ENCODE results near the gene CACTIN. TPM values are rescaled to one million over a fixed set of nuclear protein-coding genes. Genes with fewer than 3 reads are reported as not detected.
"Not testable (repeated sequence)": the region's sequence is repeated elsewhere in the genome, so short reads cannot be mapped to it uniquely, and the experiment has no call there.

CACTIN gene
- total and polyA plus RNA-seq, 7 experiments from 2014 or later = 9.5 to 46.7 (median 35.9) TPM

- Histone ChIP-seq H3K9me3 (ENCODE audit: control insufficient read depth in 2 of 3, low read length in 3 of 3) (no peaks in the 10 kb centered on the region), H3K4me3 (ENCODE audit: low read length) (no peak overlapping the region), H3K27me3 (ENCODE audit: control insufficient read depth in 2 of 2, insufficient read depth in 2 of 2, low read length in 2 of 2) (no peaks in the 10 kb centered on the region), H3K36me3 (ENCODE audit: control insufficient read depth in 2 of 3, insufficient read depth in 3 of 3, low read length in 3 of 3) (peaks cover 0 to 64% (median 3%) of the 10 kb centered on the region in 3 experiments), H3K27ac (ENCODE audit: low read depth, low read length) (no peak overlapping the region), H3K4me1 (ENCODE audit: control insufficient read depth in 2 of 2, insufficient read depth in 2 of 2, low read length in 2 of 2) (no peaks in the 10 kb centered on the region)
- no peaks in the 10 kb centered on the region for H3K27me3 Mint-ChIP-seq
- H3K4me3 Mint-ChIP-seq = no peak overlapping the region
- DNase-seq = no peak
- no peak for ATAC-seq
- CTCF ChIA-PET = interaction anchor here (1.0 kb wide), 1 partner anchor 8 kb away, joined by 3 read pairs; no protein-coding TSS in a partner anchor
- intact Hi-C loops (cut with micrococcal nuclease) = no loop called here
- H3K36me3 Mint-ChIP-seq = peaks cover 4 to 12% (median 5%) of the 10 kb centered on the region in 5 donors
- no peak overlapping the region for H3K27ac Mint-ChIP-seq
- POLR2A ChIA-PET = interaction anchor here (1.1 kb wide), 1 partner anchor 9 kb away, joined by 3 read pairs; no protein-coding TSS in a partner anchor
- H3K4me1 Mint-ChIP-seq = no peaks in the 10 kb centered on the region
- no peaks in the 10 kb centered on the region for H3K9me3 Mint-ChIP-seq
Measured at GRCh38 chr19:3652422-3652821, 25.8 kb upstream of the CACTIN start.

- Mint-ChIP-seq H3K36me3 (peaks cover 0 to 6% (median 0%) of the 10 kb centered on the region in 5 donors), H3K4me3 (no peak overlapping the region), H3K27ac (no peak overlapping the region), H3K4me1 (peaks cover 0 to under 1% (median 0%) of the 10 kb centered on the region in 7 donors), H3K27me3 (no peaks in the 10 kb centered on the region), H3K9me3 (no peaks in the 10 kb centered on the region)
- intact Hi-C loops (cut with micrococcal nuclease) = no loop called here
- Histone ChIP-seq H3K9me3 (ENCODE audit: control insufficient read depth in 2 of 3, low read length in 3 of 3) (no peaks in the 10 kb centered on the region), H3K27ac (ENCODE audit: low read depth, low read length) (no peak overlapping the region), H3K36me3 (ENCODE audit: control insufficient read depth in 2 of 3, insufficient read depth in 3 of 3, low read length in 3 of 3) (peaks cover 0 to 63% (median 3%) of the 10 kb centered on the region in 3 experiments), H3K4me1 (ENCODE audit: control insufficient read depth in 2 of 2, insufficient read depth in 2 of 2, low read length in 2 of 2) (no peaks in the 10 kb centered on the region), H3K27me3 (ENCODE audit: control insufficient read depth in 2 of 2, insufficient read depth in 2 of 2, low read length in 2 of 2) (no peaks in the 10 kb centered on the region), H3K4me3 (ENCODE audit: low read length) (no peak overlapping the region)
- POLR2A ChIA-PET = no interaction called here
- no peak for ATAC-seq
- CTCF ChIA-PET = no interaction called here
- no peak for DNase-seq
Measured at GRCh38 chr19:3651684-3652083, 25.1 kb upstream of the CACTIN start.

GRCh38 chr19:3649888-3650287, 23.3 kb upstream of the CACTIN start:
- ChIA-PET POLR2A (no interaction called here), CTCF (no interaction called here)
- Histone ChIP-seq H3K27me3 (ENCODE audit: control insufficient read depth in 2 of 2, insufficient read depth in 2 of 2, low read length in 2 of 2) (no peaks in the 10 kb centered on the region), H3K4me3 (ENCODE audit: low read length) (no peak overlapping the region), H3K9me3 (ENCODE audit: control insufficient read depth in 2 of 3, low read length in 3 of 3) (no peaks in the 10 kb centered on the region), H3K4me1 (ENCODE audit: control insufficient read depth in 2 of 2, insufficient read depth in 2 of 2, low read length in 2 of 2) (no peaks in the 10 kb centered on the region), H3K27ac (ENCODE audit: low read depth, low read length) (no peak overlapping the region), H3K36me3 (ENCODE audit: control insufficient read depth in 2 of 3, insufficient read depth in 3 of 3, low read length in 3 of 3) (peaks cover 0 to 67% (median 3%) of the 10 kb centered on the region in 3 experiments)
- ATAC-seq (no peak), DNase-seq (no peak)
- H3K4me1 Mint-ChIP-seq = peaks cover 0 to 2% (median 0%) of the 10 kb centered on the region in 7 donors
- H3K4me3 Mint-ChIP-seq = no peak overlapping the region
- peaks cover 0 to 6% (median 0%) of the 10 kb centered on the region in 5 donors for H3K36me3 Mint-ChIP-seq
- H3K27ac Mint-ChIP-seq = no peak overlapping the region
- intact Hi-C loops (cut with micrococcal nuclease) = no loop called here
- no peaks in the 10 kb centered on the region for H3K9me3 Mint-ChIP-seq
- H3K27me3 Mint-ChIP-seq = no peaks in the 10 kb centered on the region

- POLR2A ChIA-PET = no interaction called here
- ATAC-seq (no peak), DNase-seq (no peak)
- Histone ChIP-seq H3K27ac (ENCODE audit: low read depth, low read length) (no peak overlapping the region), H3K9me3 (ENCODE audit: control insufficient read depth in 2 of 3, low read length in 3 of 3) (no peaks in the 10 kb centered on the region), H3K4me3 (ENCODE audit: low read length) (no peak overlapping the region), H3K27me3 (ENCODE audit: control insufficient read depth in 2 of 2, insufficient read depth in 2 of 2, low read length in 2 of 2) (no peaks in the 10 kb centered on the region), H3K36me3 (ENCODE audit: control insufficient read depth in 2 of 3, insufficient read depth in 3 of 3, low read length in 3 of 3) (peaks cover 0 to 73% (median 0%) of the 10 kb centered on the region in 3 experiments), H3K4me1 (ENCODE audit: control insufficient read depth in 2 of 2, insufficient read depth in 2 of 2, low read length in 2 of 2) (no peaks in the 10 kb centered on the region)
- intact Hi-C loops (cut with micrococcal nuclease) = no loop called here
- Mint-ChIP-seq H3K27ac (no peak overlapping the region), H3K9me3 (no peaks in the 10 kb centered on the region), H3K36me3 (peaks cover 0 to 6% (median 0%) of the 10 kb centered on the region in 5 donors), H3K27me3 (no peaks in the 10 kb centered on the region), H3K4me3 (no peak overlapping the region), H3K4me1 (peaks cover 0 to 2% (median 0%) of the 10 kb centered on the region in 7 donors)
- CTCF ChIA-PET = interaction anchor here (0.7 kb wide), 1 partner anchor 92 kb away, joined by 4 read pairs; no protein-coding TSS in a partner anchor
Measured at GRCh38 chr19:3648037-3648905, 21.7 kb upstream of the CACTIN start.

- H3K9me3 ChIP-seq (ENCODE audit: control insufficient read depth in 2 of 3, low read length in 3 of 3); H3K27me3 ChIP-seq (ENCODE audit: control insufficient read depth in 2 of 2, insufficient read depth in 2 of 2, low read length in 2 of 2); POLR2A ChIA-PET; intact Hi-C loops (cut with micrococcal nuclease); H3K27ac Mint-ChIP-seq; H3K4me1 ChIP-seq (ENCODE audit: control insufficient read depth in 2 of 2, insufficient read depth in 2 of 2, low read length in 2 of 2); H3K27me3 Mint-ChIP-seq; DNase-seq; H3K4me1 Mint-ChIP-seq; ATAC-seq; H3K27ac ChIP-seq (ENCODE audit: low read depth, low read length); CTCF ChIA-PET; H3K9me3 Mint-ChIP-seq; H3K4me3 ChIP-seq (ENCODE audit: low read length); H3K4me3 Mint-ChIP-seq: not testable (repeated sequence)
- peaks cover 0 to 10% (median 0%) of the 10 kb centered on the region in 5 donors for H3K36me3 Mint-ChIP-seq
- peaks cover 0 to 71% (median 0%) of the 10 kb centered on the region in 3 experiments for H3K36me3 ChIP-seq (ENCODE audit: control insufficient read depth in 2 of 3, insufficient read depth in 3 of 3, low read length in 3 of 3)
Measured at GRCh38 chr19:3647102-3647501, 20.5 kb upstream of the CACTIN start.

- H3K9me3 Mint-ChIP-seq = no peaks in the 10 kb centered on the region
- Histone ChIP-seq H3K4me1 (ENCODE audit: control insufficient read depth in 2 of 2, insufficient read depth in 2 of 2, low read length in 2 of 2) (no peaks in the 10 kb centered on the region), H3K4me3 (ENCODE audit: low read length) (no peak overlapping the region), H3K36me3 (ENCODE audit: control insufficient read depth in 2 of 3, insufficient read depth in 3 of 3, low read length in 3 of 3) (peaks cover 0 to 71% (median 0%) of the 10 kb centered on the region in 3 experiments), H3K9me3 (ENCODE audit: control insufficient read depth in 2 of 3, low read length in 3 of 3) (no peaks in the 10 kb centered on the region), H3K27me3 (ENCODE audit: control insufficient read depth in 2 of 2, insufficient read depth in 2 of 2, low read length in 2 of 2) (no peaks in the 10 kb centered on the region), H3K27ac (ENCODE audit: low read depth, low read length) (no peak overlapping the region)
- H3K36me3 Mint-ChIP-seq = peaks cover 0 to 10% (median 0%) of the 10 kb centered on the region in 5 donors
- ChIA-PET CTCF (no interaction called here), POLR2A (no interaction called here)
- DNase-seq (no peak), ATAC-seq (no peak)
- H3K27me3 Mint-ChIP-seq = no peaks in the 10 kb centered on the region
- peak overlapping the region in 1 of 9 donors; percentile 41 for H3K27ac Mint-ChIP-seq
- H3K4me3 Mint-ChIP-seq = no peak overlapping the region
- peaks cover 0 to 2% (median 0%) of the 10 kb centered on the region in 7 donors for H3K4me1 Mint-ChIP-seq
- intact Hi-C loops (cut with micrococcal nuclease) = no loop called here
Measured at GRCh38 chr19:3646336-3647092, 19.9 kb upstream of the CACTIN start.

Measured in naive thymus-derived CD4-positive, alpha-beta T cell (primary cell).